NCI-H1105 treated with DMSO at 0.1 percent for 48 hours (cell line): ENCODE results near the gene CALN1.

ENCODE experiments used
- DNase-seq: peaks from one replicate; lab custom pipeline; 2025; lab: John Stamatoyannopoulos, UW

CALN1 gene

DNA sequence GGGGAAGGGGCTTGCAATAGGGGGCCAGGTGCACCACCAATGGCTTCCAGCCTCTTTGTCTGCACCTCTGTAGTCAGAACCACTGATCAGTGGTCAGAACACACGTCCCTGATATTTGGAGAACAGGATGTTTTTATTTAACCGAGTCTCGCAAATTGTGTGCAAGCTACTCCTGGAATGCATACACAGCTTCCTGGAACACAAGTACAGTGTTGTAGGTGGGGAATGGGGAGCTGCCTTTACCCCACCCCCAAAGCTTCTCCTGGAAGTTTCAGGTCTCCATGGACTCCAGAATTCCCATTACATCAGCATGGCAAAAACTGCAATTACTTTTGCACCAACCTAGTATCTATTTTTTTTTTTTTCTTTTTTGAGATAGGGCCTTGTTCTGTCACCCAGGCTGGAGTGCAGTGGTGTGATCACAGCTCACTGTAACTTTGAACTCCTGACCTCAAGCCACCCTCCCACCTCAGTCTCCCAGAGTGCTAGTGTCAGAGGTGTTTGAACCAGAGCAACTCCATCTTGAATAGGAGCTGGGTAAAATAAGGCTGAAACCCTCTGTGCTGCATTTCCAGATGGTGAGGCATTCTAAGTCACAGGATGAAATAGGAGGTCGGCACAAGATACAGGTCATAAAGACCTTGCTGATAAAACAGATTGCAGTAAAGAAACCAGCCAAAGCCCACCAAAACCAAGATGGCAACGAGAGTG lies 374.0 kb downstream of the CALN1 start:
- no peak for DNase-seq

DNA sequence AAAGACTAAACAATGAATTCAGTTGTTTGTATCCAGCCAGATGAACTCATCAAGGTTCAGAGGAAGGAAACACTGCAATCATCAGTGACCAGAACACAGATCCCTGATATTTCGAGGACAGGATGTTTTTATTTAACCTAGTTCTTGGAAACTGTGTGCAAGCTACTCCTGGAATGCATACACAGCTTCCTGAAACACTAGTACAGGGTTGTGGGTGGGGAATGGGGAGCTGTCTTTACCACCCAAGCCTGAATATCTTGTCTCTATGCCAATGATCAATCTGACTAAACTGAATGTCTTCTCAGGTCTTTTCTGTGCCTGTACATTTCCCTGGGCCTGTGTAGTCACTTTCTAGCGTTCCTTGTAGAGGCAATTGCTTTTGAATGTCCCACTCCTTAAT lies 374.6 kb downstream of the CALN1 start:
- no peak for DNase-seq

DNA sequence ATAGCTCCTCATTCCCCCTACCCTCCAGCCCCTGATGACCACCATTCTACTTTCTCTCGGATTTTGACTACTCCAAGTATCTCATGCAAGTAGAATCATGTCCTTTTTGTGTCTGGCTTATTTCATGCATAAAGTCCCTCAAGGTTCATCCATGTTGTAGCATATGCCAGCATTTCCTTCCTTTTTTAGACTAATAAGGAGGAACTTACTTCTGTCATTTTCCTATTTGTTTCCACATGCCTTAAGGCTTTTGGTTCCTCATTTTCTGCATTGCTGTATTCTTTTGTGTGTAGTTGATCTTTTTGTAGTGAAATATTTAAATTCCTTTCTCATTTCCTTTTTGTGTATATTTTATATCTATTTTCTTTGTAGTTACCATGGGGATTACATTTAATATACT lies 376.9 kb downstream of the CALN1 start:
- no peak for DNase-seq

DNA sequence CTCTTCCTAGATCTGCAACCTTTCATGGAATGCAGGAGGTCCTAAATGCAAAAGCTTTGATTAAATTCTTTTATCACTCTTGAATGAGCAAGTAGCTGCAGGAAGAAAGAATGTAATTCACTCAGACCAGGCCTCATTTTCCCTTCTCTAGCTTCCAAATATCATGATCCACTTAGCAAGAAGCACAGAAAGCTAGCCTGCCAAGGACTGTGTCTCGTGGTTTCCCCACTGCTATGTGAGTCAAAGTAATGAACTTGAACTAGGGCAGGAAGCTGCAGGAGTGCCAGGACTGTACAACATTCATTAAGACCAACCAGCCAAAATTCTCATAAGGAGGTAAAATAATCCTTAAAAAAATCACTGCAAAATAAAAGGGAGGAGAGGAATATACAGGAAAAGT lies 379.2 kb downstream of the CALN1 start:
- DNase-seq: no peak

DNA sequence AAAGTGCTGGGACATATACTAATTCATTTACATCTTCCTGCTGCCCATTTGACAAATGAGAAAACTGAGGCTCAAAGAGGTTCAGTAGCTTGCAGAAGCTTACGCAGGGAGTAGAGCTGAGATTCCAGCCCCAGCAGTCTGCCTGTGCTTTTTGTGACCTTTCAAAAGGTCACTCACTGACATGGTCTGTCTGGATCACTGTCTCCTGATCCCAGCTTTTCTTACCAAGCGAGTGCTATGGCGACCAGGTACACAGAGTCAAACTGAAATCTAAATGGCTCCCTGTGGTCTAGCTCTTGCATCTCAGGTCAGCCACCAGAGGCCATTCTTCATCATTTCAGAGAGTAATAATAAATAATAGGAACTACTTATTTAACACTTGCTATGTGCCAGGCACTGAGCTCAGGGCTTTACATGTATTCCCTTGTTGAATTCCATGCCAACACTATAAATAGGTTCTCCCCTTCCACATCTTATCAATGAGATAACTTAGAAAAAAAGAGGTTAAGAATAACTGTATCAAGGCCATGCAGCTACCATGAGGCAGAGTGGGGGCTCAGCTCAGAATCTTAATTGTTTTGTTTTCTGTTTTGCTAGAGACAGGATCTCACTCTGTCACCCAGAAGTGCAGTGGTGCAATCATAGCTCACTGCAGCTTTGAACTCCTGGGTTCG lies 381.0 kb downstream of the CALN1 start:
- no peak for DNase-seq

DNA sequence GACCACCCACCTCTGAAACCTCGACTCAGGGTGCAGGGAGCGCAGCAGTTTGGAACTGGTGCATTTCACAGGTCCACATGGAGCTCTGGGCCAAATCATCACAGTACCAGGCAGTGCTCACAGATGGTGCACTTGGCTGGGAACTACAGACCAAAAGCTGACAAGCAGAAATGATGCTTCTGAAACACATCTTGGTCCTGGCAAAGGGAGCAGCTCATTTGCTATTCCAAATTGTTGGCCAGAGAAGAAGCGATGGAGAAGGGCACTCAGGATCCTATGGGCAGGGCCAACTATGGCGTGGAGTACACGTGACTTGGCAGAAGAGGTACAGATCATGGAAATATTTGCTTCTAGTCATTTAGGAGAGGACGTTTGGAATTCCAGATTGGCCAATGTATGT lies 383.9 kb downstream of the CALN1 start:
- DNase-seq: no peak

DNA sequence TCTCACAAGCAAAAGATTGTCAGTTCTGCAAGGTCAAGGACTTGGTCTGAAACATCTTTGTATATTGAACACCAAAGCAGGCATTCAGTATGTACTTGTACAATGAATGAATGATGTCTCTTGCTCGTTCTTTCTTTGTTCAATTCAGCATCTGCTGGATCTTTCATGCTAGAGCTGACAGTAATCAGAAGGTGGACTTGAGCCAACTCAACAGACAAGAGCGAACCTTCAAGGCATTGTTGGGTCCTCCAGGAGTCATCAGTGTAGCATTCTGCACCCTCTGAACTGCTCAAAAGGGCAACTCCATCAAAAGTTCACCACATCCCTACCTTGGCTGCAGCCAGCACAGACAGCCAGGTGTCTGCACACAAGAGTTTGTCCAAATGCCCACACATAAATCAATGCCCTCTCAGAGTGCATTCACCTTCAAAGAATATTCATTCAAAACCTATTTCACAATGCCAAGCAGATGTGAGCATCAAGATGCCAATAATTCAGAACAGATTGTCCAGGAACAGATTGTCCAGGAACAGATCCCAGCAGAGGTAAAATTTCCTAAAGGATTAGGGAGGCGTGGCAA lies 386.7 kb downstream of the CALN1 start:
- DNase-seq: no peak

DNA sequence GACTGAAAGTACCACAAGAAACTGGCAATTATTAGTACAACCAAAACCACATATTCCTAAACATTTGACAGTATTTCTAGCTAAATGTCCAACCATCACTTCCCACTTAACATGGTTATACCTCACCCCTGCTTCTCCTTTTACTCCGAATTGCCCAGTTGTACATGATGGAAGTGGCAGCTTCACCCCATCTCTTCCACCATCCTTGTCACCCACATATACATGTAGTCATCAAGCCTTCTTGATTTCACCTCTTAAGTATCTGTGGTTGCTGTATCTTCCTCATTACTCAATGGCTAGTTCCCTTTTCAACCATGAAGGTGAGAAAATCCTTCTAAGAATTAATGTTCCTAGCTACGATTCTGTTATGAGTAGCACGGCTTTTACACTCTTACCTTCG lies 388.2 kb downstream of the CALN1 start:
- no peak for DNase-seq

DNA sequence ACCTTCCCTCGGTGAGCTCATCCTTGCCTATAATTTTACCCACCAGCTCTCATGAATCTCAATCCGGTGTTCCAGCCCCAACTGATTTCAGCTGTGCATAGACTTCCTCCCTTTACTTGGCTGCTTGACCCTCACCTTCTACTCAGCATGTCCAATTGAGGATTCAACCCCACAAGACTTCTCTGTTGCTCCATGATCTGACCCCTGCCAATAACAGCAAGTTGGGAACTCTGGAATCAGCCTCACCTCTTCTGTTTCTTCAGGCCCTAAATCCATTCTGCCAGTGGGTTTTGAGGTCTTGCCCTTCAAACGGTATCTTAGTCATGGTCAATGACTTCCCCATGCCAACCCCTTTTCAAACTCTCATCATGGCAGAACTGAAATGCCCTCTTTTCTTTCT lies 390.4 kb downstream of the CALN1 start:
- DNase-seq: no peak

DNA sequence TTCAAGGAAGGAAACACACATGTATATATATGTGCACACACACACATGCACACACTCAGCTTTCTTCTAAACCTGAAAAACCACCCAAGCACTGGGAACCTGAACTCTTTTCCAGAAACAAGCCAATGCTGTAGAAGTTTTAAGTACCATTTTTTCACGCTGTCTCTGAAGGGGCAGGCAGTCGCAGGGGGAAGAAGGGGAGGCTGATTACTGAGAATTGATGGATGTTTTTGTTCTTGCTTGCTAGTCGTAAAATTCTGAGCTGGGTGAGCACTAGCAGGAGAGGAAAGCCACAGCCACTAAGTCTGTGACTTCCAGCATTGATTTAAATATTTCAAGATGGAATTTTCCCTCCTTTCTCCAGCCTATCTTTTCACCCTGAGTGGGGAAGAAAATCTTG lies 391.8 kb downstream of the CALN1 start:
- DNase-seq: no peak

DNA sequence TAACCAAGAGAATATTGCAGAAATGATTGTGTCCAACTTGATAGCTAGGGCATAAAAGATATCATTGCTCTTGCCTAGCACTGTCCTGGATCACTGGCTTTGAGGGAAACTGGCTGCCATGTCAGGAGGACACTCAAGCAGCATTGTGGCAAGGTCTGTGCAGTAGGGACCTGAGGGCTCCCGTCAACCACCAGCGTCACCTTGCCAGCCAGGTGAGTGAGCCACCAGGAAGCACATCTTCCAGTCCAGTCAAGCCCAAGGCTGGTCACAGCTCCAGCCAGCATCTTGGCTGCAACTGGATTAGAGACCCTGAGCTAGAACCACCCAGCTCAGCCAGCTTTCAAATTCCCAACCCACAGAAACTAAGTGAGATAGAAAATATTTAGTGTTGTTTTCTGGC lies 392.7 kb downstream of the CALN1 start:
- DNase-seq: no peak

DNA sequence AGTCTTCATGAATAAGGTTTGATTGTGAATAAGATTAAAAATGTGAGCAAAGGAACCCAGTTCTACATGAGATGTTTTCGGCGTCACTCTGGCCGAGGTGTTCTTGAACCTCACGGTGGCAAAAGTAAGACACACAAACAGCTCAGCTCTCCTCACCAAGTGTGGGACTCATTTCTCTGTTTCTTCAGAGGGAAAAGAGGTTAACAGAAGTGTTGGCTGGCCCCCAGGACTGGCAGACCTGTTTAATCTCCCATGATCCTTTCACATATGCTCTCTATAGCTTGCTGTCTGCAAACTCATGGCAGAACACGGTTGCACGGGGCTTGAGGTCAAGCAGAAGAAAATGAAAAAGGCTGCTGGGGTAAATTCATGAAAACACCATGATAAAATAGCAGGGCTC lies 394.4 kb downstream of the CALN1 start:
- no peak for DNase-seq

DNA sequence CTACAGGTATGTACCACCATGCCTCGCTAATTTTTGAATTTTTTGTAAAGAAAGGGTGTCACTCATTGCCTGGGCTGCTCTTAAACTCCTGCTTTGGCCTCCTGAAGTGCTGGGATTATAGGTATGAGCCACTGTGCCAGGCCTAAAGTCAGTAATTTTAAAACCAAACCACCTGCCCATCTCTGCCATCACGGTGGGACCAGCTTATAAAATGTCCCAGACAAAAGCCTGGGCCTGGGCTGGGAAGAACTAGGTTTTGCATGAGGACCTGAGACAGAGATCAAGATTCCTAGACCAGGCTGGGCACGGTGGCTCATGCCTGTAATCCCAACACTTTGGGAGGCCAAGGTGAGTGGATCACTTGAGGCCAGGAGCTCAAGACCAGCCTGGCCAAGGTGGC lies 395.6 kb downstream of the CALN1 start:
- no peak for DNase-seq

DNA sequence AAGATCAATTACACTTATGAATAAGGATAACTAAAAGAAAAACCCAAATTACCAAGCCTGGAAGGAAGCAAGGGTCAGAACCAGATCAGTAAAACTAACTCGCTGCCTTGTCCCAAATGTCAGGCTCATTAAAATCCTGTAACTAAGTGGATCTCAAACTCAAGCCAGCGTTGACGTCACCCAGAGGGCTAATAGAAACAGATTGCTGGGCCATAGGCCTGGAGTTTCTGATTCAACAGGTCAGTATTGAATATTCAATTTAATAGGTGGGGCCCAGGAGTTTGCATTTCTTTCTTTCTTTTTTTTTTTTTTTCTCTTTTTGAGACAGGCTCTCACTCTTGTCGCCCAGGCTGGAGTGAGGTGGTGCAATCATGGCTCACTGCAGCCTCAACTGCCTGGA lies 397.0 kb downstream of the CALN1 start:
- DNase-seq: no peak

DNA sequence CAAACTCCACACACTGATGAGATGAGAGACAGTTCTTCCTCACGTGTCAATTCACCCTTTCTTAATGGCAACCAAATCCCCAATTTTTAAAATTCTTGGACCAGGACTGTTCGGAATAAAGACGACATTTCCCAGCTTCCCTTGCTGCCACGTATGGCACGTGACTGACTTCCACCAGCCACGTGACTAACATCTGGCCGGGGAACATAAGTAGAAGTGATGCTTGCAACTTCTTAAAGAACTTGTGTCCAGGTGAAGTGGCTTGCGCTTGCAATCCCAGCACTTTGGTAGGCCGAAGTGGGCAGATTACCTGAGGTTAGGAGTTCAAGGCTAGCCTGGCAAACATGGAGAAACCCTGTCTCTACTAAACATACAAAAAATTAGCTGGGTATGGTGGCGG lies 405.1 kb downstream of the CALN1 start:
- DNase-seq: no peak

DNA sequence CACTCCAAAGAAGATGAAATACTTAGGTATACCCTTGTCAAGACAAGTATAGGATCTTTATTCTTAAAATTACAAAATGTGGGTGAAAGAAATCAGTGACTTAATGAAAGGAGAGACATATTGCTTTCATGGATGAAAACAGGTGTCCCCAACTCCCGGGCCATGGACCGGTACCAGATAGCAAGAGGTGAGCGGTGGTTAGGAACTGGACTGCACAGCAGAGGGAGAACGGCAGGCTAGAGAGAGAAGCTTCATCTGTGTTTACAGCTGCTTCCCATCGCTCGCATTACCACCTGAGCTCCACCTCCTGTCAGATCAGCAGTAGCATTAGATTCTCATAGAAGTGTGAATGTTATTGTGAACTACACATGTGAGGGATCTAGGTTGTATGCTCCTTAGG lies 408.9 kb downstream of the CALN1 start:
- DNase-seq: no peak

DNA sequence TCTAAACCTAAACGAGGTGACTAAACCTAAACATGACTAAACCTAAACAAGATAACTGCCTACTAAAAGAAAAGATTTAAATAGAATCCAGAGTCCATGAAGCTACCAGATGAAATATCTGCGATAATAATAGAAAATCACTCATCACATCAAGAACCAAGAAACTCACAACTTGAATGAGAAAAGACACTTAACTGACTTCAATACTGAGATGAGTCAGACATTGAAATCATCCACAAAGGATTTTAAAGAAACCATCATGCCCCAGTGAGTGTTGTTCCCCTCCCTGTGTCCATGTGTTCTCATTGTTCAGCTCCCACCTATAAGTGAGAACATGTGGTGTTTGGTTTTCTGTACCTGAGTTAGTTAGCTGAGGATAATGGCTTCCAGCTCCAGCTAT lies 416.0 kb downstream of the CALN1 start:
- no peak for DNase-seq

DNA sequence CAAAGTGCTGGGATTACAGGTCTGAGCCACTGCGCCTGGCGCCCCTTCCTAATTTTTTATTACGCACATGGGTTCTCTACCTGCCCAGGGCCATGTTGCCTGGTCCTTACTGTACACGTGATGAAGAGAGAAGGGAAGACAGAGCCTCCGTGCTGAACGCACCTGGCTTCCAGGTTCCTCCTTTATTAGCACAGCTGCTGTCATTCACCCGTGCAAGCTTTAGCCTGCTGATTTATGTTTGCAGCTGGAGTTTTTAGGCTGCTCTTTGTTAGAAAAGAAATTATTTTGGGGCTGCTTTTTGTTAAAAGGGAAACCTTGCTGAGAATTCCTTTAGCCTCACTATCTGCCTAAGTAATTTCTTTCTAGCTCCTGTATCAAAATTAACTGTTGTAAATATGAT lies 417.0 kb downstream of the CALN1 start:
- DNase-seq: peak; percentile 58

DNA sequence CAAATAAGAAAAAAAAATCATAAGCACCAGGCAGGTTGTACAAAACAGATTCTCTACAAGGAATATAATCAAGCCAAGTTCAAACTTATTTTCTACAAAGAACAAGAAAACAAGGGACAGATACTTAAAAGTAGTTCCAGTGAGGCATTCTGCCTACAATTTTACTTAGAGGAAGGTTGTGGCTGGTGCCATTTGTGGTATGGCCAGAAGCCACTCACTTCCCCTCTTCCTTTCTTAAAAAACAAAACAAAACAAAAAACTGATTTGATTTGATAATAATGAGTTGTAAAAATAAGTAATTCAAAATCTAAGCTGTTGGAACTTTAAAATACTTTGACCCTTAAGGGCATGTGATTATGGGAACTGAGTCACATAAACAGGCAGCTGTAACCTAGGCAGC lies 420.6 kb downstream of the CALN1 start:
- DNase-seq: no peak

DNA sequence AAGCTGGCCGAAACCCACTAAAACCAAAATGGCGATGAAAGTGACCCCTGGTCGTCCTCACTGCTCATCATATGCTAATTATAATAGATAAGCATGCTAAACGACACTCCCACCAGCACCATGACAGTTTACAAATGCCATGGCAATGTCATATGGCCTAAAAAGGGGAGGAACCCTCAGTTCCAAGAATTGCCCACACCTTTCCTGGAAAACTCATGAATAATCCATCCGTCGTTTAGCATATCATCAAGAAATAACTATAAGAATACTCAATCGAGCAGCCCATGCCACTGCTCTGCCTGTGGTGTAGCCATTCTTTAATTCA lies 422.0 kb downstream of the CALN1 start:
- DNase-seq: no peak

DNA sequence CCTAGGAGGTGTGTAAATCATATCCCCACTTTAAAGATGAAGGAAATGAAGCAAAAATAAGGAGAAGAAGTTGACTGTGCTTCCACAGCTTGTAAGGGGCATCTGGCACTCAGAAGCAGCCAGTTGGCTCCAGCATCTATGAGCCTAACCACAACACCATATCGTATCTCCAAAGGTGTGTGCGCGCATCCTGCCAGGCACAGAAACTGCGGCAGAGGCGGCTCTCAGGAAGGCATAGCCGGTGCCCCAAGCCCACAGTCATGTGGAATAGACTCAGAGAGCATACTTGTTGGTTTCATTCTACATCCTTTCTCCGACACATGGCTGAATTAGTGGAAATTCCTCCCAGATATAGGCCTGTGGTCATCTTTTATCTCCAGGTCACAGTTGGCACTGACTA lies 423.9 kb downstream of the CALN1 start:
- DNase-seq: no peak

DNA sequence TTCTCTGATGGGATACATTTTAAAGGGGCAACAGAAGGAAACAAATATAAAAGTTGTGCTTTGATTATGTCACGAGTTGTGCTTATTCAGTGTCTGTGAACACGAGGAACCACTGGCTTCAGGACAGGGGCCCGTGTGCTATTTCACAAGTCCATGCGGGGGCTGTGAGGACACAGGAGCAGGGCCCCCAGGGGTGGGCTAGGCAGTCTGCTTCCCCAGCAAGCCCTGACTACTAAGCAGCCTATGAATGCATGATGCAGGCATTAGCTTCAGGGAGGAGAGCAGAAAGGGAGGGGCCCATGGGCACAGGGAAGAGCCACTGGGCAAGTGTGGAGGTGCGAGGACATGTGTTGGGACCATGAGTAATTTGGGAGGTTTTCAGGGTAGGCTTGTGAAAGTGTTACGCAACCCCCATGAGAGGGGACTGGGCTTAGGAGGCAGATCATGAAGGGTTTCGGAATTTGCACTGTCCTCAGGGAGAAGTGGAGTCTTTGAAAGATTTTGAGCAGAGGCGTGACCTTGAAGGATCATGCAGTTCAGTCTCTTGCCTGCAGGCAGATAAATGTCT lies 424.9 kb downstream of the CALN1 start:
- DNase-seq: no peak

DNA sequence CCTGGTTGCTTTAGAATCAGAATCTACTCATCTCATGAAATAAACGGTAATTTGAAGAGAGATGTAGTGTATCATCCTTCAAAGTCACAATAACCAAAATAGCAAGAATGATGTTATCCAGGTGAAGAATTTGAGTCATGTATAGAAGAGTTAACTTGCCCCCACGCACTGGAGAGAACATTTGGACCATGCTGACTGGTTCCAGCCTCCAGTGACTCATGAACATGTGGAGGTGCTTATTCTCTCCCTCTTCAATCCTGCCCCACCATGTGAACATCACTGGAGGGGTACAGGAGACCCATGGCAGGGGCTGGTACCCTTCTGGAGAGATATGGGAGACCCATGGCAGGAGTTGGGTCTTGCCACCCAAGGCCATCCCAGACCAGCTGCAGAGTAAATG lies 427.8 kb downstream of the CALN1 start:
- DNase-seq: no peak

DNA sequence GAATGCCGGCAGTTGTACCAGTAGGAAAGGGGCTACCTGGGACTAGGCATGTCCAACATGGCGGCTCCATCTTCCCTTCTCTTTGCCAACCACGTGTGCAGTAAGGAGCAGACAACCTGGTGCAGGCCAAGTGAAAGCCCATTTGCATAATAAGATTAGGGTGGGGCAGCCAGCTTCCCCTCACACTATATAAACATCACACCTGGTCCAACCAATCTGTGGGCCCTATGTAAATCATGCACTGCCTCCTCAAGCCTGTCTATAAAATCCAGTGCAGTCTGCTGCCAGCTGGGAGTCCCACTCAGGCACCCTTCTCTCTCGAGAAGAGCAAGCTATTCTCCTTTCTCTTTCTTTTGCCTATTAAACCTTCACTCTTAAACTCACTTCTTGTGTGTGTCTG lies 429.3 kb downstream of the CALN1 start:
- peak; percentile 5 for DNase-seq
